NCI-H187 (cell line): ENCODE results near the gene SMPDL3B.

ENCODE experiments used
- DNase-seq, 2 experiments: peaks; one replicate each; lab custom pipeline; 2025; lab: John Stamatoyannopoulos, UW

SMPDL3B gene

DNA sequence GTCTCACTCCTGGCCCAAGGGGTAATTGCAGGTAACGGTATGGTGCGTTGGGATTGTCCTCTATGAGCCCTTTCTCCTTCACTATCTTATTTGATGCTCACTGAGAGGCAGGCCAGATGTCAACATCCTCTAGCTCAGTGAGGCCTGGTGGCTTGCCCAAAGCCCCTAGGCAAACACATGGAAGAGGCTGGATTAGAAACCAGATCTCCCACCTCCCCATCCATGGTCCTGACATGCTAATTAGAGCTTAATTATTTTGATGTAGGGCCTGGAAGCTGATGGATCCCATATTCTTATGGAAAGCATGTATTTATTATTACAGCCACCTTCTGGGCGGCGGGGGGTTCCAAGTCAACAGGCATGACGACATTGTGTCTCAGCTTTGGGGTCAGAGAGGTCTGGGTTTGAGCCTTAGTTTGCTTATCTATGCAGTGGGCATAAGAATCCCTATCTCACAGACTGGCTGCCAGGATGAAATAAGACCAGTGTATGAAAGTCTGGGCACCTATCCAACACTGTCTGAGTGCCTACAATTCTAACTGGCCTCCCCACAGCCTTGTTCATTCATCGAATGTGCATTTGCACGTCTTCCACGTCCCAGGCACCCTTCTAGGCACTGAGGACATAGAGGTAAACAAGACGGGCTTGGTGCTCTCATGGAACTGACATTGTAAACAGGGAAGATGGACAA is 6.2 kb downstream of the SMPDL3B start:
- DNase-seq, result no peak

DNA sequence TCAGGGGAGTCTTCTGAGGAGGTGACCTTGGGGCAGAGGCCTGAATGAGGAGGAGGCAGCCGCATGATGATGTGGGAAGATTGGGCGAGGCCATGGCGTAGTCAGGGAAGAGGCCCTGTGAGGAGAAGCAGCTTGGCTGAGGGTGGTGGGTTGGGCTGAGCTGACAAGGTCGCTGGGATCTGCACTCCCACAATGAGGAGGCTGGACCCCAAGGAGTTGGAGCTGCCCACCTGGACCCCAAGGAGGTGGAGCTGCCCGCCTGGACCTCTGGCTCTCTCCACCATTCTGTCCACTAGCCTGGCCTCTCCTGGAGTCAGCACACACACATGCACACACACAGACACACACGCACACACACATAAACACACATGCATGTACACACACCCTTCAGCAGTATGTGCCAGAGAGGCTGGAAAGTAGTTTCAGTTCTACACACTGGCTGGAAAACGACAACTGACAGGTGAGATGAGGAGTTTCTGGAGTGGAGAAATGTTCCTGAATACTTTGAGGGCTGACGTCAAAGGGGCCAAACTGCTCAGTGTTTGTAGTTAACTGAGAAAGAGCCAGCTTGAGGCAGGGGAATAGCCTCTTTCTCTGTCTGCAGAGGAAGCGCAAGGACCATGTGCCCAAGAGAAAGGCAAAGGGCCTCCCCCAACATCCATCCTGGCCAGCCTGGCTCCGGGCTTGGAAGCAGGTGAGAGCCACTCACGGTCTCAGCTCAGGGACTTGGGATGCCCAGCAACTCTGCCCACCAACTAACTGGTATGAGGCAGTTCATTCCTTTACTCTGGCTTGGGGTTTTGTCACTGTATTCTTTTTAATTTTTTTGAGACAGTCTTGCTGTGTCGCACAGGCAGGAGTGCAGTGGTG is 7.1 kb downstream of the SMPDL3B start:
- no peak for DNase-seq

DNA sequence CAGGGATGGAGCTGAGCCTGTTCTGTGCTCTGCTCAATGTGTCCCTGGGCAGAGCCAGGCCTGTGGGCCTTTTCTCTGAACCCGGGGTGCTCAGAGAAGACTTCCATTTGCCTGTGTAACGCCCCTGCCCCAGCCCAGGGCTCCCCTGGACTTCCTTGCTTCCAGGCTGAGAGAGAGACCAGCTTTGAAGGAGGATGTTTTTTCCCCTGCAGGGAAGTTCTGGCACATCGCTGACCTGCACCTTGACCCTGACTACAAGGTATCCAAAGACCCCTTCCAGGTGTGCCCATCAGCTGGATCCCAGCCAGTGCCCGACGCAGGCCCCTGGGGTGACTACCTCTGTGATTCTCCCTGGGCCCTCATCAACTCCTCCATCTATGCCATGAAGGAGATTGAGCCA is 10.2 kb downstream of the SMPDL3B start:
- no peak for DNase-seq

DNA sequence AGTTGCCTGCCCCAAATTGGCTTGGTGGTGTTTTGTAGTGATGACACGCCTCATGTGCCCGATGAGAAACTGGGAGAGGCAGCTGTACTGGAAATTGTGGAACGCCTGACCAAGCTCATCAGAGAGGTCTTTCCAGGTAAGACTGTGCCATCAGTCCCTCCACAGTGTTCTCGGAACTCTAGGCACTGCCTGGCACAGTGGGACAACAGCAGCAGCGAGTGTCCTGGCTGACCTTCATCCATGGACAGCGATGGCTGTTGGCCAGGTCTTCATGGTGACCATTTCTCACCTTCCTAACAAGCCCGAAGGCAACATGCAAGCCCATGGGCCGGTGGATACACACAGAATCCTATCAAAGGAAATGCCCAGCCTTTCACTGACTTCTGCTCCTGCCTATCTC is 14.2 kb downstream of the SMPDL3B start:
- DNase-seq, result no peak

DNA sequence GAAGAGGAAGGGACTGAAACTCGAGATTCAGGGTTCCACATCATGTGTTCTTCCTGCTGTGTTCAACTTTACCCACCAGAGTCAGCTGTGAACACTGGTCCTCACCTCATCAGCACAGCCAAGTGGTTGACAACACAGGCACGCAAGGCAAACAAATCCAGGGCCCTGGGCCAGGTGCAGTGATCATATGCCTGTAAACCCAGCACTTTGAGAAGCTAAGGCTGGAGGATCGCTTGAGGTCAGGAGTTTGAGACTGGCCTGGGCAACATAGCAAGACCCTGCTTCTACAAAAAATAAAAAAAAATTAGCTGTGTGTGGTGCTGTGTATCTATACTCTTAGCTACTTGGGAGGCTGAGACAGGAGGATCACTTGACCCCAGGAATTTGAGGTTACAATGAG is 16.6 kb downstream of the SMPDL3B start:
- DNase-seq, result no peak

DNA sequence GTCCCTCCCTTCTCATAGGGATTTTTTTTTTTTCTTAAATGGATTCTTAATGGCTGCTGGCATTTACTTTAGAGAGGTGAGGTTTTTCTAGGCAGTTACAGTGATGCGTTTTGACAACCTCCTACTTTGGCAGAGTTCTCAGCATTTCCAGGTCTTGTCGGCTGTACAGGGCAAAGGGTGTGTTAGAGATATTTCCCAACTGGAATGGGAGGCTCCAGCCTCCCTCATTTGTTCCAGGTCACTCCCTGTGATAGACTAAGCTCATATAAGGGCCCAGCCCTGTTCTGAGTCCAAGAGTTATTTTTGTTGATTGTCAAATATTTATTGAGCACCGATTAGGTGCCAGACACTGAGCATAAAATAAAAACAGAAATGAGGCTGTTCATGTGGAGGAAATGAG is 17.3 kb downstream of the SMPDL3B start:
- DNase-seq, result no peak

DNA sequence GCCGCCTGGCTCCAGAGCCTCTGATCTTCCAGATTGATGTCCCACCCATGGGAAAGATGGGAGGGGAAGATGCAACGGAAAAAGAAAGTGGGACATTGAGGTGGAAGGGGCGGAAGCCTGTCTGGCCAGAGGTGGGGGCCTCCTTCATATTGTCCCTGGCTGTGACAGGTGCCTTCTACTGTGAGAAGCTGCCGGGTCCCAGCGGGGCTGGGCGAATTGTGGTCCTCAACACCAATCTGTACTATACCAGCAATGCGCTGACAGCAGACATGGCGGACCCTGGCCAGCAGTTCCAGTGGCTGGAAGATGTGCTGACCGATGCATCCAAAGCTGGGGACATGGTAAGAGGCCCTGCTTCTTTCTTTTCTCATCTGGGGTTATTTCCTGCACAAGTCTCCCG is 19.4 kb downstream of the SMPDL3B start:
- no peak for DNase-seq

DNA sequence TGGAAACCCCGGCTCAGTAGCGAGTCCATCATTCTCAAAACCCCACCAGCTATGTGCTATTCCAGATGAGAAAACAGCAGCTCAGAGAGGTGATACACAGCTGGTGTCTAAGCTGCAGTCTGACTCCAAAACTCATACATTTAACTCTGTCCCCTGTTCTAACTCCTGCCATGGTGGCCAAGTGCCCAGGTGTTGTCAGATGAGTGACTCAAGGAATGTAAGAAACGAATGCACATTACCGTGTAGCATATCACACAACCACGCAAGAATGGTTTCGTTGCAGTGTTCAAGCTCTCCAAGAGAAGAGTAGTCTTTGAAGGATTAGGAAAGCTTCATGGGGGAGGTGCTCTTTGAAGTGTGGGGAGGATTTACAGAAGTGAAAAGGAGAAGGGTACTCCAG is 20.3 kb downstream of the SMPDL3B start:
- no peak for DNase-seq

DNA sequence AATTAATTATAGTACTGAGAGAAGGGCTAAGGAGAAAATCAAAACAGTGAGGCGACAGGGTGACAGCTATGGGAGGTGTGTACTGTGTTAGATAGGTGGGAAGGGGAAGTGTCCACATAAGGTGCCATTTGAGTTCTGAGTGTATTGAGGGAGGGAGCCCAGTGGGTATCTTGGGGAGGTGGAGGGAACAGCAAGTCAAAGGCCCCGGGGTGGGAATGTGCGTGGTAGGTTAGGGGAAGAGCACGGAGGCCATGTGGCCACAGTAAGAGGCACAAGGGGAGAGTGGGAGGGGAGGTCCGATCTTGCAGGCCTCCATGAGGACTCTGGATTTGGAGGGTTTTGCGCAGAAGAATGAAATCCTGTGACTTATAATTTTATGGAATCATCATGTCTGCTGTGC is 22.0 kb downstream of the SMPDL3B start:
- DNase-seq, result no peak

DNA sequence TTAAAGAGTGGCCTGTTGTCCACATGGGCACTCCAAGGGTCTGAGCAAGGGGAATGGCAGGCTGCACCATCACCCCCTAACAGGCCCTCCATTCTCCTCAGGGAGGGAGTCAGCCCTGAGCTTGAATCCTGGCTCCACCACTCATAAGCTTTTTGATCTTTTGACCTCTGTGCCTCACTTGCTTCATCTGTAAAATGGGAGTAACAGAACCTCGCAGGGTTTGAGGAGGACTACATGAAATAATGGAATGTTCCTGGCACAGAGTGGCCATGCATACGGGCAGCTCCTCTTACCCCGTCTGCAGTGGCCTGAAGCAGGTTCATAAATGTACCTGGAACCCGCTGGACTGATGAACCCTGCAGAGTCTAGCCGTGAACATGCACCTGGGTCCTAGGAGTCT is 22.9 kb downstream of the SMPDL3B start:
- no peak for DNase-seq

DNA sequence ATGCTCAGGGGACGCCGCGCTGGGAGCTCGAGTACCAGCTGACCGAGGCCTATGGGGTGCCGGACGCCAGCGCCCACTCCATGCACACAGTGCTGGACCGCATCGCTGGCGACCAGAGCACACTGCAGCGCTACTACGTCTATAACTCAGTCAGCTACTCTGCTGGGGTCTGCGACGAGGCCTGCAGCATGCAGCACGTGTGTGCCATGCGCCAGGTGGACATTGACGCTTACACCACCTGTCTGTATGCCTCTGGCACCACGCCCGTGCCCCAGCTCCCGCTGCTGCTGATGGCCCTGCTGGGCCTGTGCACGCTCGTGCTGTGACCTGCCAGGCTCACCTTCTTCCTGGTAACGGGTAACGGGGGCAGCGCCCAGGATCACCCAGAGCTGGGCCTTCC is 23.7 kb downstream of the SMPDL3B start:
- no peak for DNase-seq

DNA sequence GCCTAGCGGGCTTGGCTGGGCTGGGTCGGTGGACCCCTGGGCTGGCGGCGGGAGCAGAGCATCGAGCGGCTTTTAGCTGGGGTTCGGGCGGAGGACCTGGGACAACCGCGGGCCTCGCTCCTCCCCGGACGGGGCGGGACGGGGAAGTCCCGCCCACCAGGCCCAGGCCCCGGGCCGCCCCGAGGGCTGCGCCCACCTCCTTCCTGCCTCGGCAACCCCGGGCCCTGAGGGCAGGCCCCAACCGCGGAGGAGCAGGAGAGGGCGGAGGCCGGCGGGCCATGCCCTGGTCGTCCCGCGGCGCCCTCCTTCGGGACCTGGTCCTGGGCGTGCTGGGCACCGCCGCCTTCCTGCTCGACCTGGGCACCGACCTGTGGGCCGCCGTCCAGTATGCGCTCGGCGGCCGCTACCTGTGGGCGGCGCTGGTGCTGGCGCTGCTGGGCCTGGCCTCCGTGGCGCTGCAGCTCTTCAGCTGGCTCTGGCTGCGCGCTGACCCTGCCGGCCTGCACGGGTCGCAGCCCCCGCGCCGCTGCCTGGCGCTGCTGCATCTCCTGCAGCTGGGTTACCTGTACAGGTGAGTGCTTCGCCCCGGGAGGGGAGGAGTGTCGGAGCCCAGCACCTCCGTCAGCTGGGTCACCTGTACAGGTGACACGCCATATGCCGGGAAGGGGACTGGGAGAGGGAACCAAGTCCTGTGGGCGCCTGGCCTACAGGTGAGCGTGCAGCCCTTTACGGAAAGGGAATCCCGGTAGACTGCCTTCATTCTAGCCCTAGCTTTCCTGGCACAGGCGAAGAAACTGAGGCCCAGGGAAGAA is 25.2 kb downstream of the SMPDL3B start, which contains the start of gene XKR8:
Gene XKR8, plus strand, starts transcription at position 182 of the 812 bp plus-strand sequence. Its CDS starts 97 bp downstream, at position 279.
- DNase-seq, result peak in 1 of 2 experiments; percentile 14

DNA sequence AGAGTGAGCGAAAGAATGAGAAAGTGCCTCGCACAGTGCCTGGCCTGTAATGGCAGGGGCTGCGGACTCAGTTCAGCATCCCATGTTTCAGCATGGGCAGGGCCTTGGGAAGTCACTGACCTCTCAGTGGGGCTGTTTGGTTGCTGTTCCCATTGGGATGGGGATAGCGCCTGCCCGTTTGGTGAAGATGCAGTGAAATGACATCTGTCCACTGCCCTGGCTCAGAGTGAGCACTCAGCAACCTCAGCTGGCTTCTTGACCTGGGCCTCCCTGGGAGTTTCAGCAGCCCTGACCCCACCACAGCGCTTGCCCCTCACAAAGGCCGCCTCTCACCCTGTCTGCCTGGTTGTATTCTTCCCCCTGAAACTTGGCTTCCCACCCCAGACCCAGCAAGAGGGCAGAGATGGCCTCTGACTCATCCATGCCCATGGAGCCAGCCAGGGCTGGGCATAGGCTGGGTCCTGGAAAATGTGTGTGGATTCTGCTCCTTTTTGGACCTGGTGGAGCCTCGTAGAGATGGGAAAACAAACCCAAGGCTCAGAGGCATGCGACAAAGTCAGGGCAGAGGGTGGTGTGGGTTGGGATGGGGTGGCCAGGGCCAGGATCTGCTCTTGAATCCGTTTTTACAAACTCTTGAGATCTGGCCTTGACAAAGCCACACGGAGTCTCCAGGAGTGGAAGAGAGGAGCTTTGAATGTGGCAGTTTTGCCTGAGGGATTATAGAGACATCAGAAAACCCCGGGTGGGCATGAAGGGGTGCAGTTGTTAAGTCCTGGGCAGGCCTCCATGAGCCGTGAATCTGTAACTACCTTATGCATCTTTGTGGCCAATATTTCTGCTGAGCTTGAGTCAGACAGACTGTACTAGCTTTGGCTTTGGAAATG is 26.2 kb downstream of the SMPDL3B start:
- no peak for DNase-seq

DNA sequence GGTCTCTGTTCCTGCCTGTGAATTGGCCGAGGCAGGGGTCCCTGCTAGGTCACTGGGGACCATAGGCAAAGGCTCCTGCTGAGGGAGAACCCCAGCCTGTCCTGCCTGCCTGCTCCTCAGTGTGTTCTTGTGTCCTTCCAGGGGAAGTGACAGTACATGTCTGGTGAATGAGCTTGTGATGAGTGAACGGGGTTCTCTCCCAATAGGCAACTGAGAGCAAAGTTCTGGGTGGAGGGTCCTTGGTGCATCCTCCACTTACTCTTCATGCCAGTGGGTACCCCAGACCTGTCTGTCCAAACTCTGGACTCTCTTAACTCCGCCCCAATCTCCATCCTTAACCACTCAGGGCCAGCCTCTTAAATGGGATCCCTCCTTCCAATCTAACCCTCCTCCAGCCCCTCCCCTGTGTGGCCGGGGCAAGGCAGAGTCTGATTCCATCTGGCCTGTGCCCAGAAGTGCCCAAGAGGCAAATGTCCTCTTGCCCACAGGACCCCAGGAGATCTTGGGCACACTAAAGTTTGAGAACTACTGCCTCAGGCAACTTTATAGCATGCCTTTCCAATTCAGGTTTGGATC is 26.9 kb downstream of the SMPDL3B start:
- DNase-seq, result no peak

DNA sequence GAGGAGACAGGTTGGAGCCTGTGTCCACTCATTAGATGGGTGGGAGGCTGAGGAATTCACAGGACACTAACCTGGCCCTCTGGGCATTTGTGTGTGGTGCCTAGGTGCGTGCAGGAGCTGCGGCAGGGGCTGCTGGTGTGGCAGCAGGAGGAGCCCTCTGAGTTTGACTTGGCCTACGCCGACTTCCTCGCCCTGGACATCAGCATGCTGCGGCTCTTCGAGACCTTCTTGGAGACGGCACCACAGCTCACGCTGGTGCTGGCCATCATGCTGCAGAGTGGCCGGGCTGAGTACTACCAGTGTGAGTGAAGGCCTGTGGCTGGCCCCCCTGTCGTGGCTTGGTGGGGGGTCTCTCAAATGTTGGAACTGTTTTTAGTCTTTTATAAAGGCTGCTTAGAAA is 28.6 kb downstream of the SMPDL3B start:
- DNase-seq, result no peak

DNA sequence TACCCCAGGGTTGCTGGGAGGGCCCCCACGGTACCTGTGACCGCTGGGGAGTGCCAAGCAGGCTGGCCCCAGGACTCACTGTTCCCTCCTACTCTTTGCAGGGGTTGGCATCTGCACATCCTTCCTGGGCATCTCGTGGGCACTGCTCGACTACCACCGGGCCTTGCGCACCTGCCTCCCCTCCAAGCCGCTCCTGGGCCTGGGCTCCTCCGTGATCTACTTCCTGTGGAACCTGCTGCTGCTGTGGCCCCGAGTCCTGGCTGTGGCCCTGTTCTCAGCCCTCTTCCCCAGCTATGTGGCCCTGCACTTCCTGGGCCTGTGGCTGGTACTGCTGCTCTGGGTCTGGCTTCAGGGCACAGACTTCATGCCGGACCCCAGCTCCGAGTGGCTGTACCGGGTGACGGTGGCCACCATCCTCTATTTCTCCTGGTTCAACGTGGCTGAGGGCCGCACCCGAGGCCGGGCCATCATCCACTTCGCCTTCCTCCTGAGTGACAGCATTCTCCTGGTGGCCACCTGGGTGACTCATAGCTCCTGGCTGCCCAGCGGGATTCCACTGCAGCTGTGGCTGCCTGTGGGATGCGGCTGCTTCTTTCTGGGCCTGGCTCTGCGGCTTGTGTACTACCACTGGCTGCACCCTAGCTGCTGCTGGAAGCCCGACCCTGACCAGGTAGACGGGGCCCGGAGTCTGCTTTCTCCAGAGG is 31.8 kb downstream of the SMPDL3B start:
- DNase-seq, result no peak

DNA sequence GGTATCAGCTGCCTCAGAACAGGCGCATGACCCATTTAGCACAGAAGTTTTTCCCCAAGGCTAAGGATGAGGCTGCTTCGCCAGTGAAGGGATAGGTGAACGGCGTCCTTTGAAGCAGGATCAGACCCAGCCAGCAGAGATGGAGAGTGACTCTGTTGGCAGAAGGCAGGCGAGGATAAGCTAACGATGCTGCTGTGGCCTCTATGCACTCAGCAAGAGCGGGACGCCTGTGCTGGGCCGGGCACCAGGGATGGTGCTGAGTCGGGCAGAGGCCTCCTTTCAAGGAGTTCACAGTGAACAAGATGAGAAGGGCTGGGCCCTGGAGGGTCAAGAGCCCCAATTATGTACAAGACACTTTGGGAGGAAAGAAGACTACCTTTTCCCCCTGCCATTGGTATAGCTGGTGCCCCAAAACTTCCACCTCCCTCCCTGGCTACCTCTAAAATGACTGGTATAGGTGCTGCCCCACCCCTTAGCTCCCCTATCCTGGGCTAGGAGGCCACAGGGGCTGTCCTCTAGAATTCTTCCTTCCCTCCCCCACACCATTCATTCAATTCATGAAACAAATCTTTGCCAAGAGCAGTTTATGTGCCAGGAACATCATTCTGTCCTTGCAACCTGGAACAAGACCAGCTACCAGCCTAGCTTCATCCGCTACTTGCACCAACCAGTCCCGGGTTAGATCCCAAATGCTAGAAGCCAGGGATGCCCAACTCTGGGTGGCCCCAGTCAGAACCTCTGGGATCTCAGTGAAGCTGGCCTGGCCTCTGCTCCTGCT is 32.5 kb downstream of the SMPDL3B start:
- no peak for DNase-seq

DNA sequence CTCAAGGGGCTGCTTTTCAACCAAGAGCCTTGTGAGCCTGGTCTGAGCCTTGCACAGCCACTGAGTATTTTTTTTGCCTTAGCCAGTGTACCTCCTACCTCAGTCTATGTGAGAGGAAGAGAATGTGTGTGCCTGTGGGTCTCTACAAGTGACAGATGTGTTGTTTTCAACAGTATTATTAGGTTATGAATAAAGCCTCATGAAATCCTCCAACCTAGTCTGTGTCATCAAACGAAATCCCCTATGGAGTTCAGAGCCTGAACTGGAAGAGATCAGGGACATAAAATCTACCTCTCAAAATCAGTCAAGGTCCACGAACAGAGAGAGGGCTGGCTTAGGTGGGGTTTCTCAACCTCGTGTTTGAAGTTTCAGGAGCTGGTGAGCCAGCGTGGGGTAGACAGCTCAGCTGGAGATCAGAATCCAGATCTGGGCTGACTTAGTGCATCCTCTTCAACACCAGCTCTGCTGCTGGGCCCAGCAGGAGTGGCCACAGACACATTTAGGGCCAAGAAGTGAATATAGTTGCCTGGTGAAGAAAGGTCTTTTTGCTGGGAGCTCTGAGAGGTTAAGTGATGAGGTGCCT is 33.2 kb downstream of the SMPDL3B start:
- no peak for DNase-seq

DNA sequence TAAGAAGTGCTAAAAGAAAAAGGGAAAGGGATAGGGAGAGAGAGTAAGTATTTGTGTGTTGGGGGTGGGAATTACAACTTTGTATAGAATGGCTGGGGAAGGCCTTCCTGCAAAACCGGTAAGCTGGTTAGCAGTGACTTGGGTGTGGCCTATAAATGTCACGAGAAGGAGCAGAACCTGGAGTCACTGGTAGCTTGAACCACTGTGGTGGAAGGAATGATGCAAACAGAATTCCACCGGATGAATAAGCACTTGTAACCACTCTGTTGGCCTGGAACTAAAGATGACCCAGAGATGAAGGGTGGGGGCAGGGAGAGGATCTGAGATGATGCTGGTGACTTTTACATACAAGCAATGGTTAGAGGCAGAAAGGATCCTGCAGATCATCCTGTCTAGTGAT is 33.9 kb downstream of the SMPDL3B start:
- DNase-seq, result no peak
